ENCODE data around the gene HOXB4. TPM values are rescaled to one million over a fixed set of nuclear protein-coding genes. Genes with fewer than 3 reads are reported as not detected.

The HOXB4 gene
- total RNA-seq, 1 experiment from 2014 or later = 11.3 TPM

- no peaks in the 10 kb centered on the region for H3K79me2 ChIP-seq (ENCODE audit: insufficient read depth, low read length)
- peaks cover 10 to 22% of the 10 kb centered on the region in 2 experiments for H3K4me1 ChIP-seq (ENCODE audit: control insufficient read depth in 1 of 2, insufficient read depth in 2 of 2, low read length in 2 of 2)
- no peaks in the 10 kb centered on the region for H3K27me3 ChIP-seq (ENCODE audit: insufficient read depth, low read length)
- no peak overlapping the region for H3K27ac ChIP-seq (ENCODE audit: low read depth, low read length)
- DNase-seq (ENCODE audit: low read depth, low spot score) (no peak), ATAC-seq (no peak)
- ChIA-PET RAD21 (ENCODE audit: low non-redundant PET in 1 of 2, low total read pairs in 2 of 2, uncharacterized antibody in 2 of 2, unreplicated experiment in 2 of 2) (no interaction called here), POLR2A (no interaction called here), CTCF (no interaction called here)
- H3K36me3 ChIP-seq (ENCODE audit: control insufficient read depth in 1 of 2, insufficient read depth in 2 of 2, low read length in 2 of 2) = no peaks in the 10 kb centered on the region
- no peaks in the 10 kb centered on the region for H4K20me1 ChIP-seq (ENCODE audit: insufficient read depth)
- H2AFZ ChIP-seq (ENCODE audit: low read depth, low read length, poor library complexity, severe bottlenecking) = no peak overlapping the region
- no peak for TF ChIP-seq POLR2AphosphoS5 (IDR thresholded peaks at IDR 0.05; ENCODE audit: low read depth, low read length)
- TF ChIP-seq ZBTB33 (IDR thresholded peaks at IDR 0.05; ENCODE audit: extremely low read depth, insufficient replicate concordance, low read length) = no peak
- no peak for TF ChIP-seq JUND (IDR thresholded peaks at IDR 0.05)
- TF ChIP-seq FOSL1 (IDR thresholded peaks at IDR 0.05; ENCODE audit: low read depth) = no peak
- no peak for TF ChIP-seq RAD21 (IDR thresholded peaks at IDR 0.05; ENCODE audit: low read depth)
- TF ChIP-seq SP1 (IDR thresholded peaks at IDR 0.05; ENCODE audit: low read depth) = no peak
- TF ChIP-seq REST (IDR thresholded peaks at IDR 0.05; ENCODE audit: low read depth) = no peak
- intact Hi-C loops (cut with micrococcal nuclease) = no loop called here
- BruUV-seq (replicated peaks) = no TSS peak
- no peak overlapping the region for H3K9ac ChIP-seq (ENCODE audit: low read length)
- no peak overlapping the region for H3K4me3 ChIP-seq (replicated peaks in 1 of 2; ENCODE audit: low read depth in 1 of 2, low read length in 2 of 2)
- no peaks in the 10 kb centered on the region for H3K9me3 ChIP-seq (ENCODE audit: control insufficient read depth in 1 of 2, insufficient read depth in 1 of 2, low read depth in 1 of 2, low read length in 2 of 2)
- H3K4me2 ChIP-seq (ENCODE audit: low read length) = no peak overlapping the region
- H3K9me2 ChIP-seq (ENCODE audit: insufficient read depth) = no peaks in the 10 kb centered on the region
These were observed 36.5 kb downstream of the HOXB4 start for GRCh38 chr17:48541577-48542113.
